ENCODE data around the gene TSPAN32. TPM values are rescaled to one million over a fixed set of nuclear protein-coding genes. Genes with fewer than 3 reads are reported as not detected.
"Not testable (repeated sequence)": the region's sequence is repeated elsewhere in the genome, so short reads cannot be mapped to it uniquely, and the experiment has no call there.

TSPAN32 gene
- total RNA-seq, 1 experiment from 2014 or later, result 13.3 TPM

- peak; percentile 90 for DNase-seq (ENCODE audit: low spot score)
Measured at GRCh38 chr11:2314525-2315394, 12.9 kb downstream of the TSPAN32 start.

DNA sequence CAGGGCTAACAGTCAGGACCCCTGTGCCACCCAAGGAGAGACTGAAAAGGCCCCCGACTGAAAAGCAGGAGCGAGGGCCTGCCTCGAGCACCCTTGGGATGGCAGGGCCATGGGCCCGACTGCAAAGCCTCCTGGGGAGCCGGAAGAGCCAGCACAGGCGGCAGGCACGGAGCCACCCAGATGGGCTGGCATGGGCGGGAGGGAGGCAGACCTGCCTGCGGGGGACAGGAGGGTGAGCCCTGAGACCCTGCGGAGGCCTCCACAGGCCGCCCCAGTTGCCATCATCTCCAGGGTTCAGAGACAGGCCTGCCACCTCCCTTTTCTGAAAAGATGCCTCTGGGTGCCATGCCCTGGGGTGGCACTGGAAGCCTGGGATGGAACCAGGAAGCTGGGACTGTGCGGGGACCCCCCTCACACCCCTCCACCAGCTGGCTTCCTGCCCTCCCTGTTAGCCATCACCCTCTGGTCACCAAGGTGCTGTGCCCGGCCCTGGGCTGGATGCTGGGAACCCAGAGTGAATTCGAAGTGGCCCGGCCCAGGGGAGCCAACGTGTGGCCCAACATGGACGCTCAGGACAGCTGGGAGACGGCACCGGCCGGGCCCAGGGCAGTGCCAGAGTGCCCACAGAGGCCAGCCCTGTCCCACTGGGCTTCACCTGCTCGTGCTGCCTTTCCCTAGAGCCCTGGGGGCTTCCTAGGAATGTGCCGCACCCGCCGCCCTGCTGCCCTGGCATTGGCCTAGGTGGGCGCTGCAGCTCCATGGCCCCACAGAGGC is 13.8 kb downstream of the TSPAN32 start:
- DNase-seq (ENCODE audit: low spot score), result no peak

- DNase-seq (ENCODE audit: low spot score), result no peak
Measured at GRCh38 chr11:2316169-2316962, 14.6 kb downstream of the TSPAN32 start.

DNA sequence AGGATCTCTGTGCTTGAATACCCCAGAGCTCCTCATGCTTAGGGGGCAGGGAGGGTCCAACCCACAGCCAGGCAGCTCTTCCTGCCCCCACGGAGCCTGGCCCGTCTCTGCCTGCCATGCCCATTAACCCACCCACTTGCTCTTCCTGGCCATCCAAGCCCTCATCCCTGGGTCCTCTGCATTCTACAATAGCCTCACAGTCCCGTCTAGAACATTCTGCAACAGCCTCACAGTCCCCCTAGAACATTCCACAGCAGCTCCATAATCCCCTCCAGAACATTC is 15.1 kb downstream of the TSPAN32 start:
- no peak for DNase-seq (ENCODE audit: low spot score)

DNA sequence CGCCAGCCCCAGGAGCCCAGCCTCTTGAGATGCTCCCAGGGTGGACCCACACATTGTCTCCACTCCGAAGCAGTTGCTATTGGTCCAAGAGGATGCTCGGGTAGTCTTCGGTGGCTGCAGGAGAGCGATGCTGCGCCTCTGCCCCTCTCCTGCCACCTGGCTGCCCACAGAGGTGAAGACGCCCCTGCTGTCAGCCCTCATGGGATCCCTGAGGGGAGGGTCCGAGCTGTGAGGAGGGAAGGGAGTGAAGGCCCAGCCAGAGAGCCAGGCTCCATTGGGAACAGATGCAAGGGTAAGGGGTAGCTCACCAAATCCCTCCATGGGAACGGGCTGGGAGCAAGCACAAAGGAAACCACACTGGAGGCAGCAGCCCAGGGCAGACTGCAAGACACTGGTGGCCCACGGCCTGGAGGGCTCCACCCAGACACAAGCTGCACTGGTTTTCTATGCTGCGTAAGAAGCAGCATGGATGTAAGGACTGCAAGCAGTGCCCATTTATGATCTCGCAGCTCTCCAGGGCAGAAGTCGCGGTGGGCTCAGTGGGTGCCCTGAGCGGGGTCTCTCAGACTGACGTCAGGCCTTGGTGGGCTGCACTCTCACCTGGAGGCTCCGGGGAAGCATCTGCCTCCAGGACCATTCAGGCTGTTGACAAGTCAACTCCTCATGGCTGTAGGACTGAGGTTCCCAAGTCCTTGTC is 15.7 kb downstream of the TSPAN32 start:
- DNase-seq (ENCODE audit: low spot score), result no peak

- no peak for DNase-seq (ENCODE audit: low spot score)
Measured at GRCh38 chr11:2318123-2318522, 16.3 kb downstream of the TSPAN32 start.

GRCh38 chr11:2318707-2319106 is 16.9 kb downstream of the TSPAN32 start:
- DNase-seq (ENCODE audit: low spot score), result no peak

DNA sequence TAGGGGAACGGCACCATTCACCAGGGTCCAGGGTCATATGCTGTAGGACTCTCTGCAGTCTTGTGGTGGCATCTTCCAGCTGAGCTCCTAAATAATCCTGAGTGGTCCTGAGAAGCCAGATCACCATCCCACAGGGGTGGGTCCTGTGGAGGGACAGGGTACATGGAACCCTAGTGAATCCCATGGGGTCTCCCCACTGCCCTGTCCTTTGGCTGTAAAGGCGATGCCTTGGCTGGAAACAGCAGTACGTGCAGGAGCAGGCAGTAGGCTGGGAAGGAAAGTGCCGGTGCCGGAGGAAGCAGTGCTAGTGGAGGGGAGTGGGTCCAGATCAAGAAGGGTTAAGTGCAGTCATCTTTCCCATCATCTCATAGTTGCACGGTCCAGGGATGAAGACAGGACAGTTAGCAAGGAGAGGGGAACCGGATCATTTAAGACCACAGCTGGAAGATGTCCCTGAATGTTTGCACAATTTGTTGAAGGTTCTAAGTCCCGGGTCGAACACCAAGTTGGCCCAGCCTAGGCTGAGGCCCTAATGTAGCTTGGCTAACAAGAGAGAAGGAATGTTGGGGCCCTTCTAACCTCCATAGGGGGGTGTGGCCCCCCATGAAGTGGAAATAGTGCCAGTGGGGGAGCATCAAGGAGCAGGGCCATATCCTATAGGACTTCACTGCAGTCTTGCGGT is 18.1 kb downstream of the TSPAN32 start:
- no peak for DNase-seq (ENCODE audit: low spot score)

GRCh38 chr11:2320568-2321310 is 18.9 kb downstream of the TSPAN32 start:
- DNase-seq (ENCODE audit: low spot score), result no peak

GRCh38 chr11:2321311-2321683 is 19.5 kb downstream of the TSPAN32 start:
- DNase-seq (ENCODE audit: low spot score), result no peak

- DNase-seq (ENCODE audit: low spot score), result no peak
Measured at GRCh38 chr11:2325123-2325522, 23.3 kb downstream of the TSPAN32 start.

- peak; percentile 79 for DNase-seq (ENCODE audit: low spot score)
Measured at GRCh38 chr11:2325719-2326118, 23.9 kb downstream of the TSPAN32 start.

DNA sequence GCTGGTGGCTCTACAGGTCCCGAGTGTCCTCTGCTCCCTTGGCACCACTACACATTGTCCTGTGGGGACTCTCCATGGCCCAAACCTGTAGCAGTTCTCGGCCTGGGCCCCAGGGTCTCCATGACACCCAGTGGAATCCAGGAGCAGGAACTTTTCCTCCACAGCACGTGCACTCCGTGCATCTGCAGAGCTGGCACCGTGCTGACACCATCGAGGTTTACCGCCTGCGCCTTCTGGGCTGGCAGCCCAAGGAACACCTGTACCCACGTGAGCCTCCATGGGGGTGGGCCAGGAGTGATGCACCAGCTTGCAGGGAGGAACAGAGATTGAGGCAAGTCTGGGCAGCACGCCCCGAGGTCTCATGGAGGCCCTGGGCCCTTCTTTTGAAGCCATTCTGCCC is 25.2 kb downstream of the TSPAN32 start:
- no peak for DNase-seq (ENCODE audit: low spot score)

GRCh38 chr11:2328021-2328420 is 26.2 kb downstream of the TSPAN32 start:
- no peak for DNase-seq (ENCODE audit: low spot score)

DNA sequence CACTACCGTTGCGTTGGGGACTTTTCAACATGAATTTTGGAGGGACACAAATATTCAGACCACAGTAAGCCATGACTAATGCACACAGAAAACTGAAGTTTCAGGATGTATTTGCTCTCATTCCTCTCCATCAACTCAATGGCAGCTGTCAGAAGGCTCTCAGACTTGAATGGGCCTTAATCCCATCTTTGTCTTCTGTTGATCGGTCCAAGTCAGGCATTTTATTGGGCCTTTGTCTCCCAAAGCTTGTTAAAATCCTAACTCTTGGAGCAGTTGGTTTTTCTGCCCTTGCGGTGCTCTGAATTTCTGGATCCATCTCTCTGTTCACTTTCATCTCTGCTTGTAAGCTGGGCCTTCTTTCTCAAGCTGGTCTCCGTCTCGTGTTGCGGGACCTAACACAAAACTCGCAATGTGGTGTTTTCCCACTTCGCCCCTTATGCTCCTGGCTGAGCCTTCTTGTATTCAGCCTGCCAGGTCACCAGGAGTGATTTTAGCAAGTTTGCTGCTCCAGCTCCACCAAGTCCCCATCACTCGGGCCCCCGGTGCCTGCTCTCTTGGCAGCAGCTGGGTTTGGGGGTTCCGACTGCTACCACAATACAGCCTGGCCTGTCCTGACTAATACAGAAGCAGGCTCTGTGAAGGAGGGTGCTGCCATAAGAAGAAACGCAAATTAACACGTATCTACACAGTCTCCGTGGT is 27.0 kb downstream of the TSPAN32 start:
- no peak for DNase-seq (ENCODE audit: low spot score)

- no peak for DNase-seq (ENCODE audit: low spot score)
Measured at GRCh38 chr11:2329551-2329950, 27.7 kb downstream of the TSPAN32 start.

DNA sequence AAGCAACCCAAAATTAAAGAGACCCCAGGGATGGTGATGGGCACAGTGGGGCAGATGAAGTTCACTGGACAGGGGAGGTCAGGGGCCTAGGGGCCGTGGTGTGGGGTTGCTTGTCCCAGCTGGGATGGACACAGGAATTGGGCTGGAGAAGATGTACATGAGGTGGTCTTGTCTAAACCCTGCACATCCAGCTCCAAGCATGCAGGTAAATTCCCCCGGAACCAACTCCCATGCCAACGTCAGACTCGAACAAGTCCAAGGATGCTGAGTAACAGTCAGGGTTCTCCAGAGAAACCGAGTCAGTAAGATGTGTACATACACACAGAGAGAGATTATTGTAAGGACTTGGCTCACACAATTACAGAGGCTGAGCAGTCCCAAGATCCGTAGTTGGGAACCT is 28.9 kb downstream of the TSPAN32 start:
- no peak for DNase-seq (ENCODE audit: low spot score)

DNA sequence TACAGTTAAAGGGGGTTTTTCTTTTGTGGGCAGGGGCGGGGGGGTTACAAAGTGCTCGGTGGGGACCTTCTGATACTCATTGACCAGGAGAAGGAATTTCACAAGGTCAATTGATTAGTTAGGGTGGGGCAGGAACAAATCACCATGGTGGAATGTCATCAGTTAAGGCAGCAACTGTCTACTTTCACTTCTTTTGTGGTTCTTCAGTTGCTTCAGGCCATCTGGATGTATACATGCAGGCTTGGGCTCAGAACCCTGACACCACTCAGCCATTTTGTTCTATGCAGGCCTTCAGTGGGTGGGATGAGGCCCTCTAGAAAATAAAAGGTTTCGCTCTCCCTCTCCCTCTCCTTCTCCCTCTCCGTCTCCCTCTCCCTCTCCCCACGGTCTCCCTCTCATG is 29.6 kb downstream of the TSPAN32 start:
- no peak for DNase-seq (ENCODE audit: low spot score)

- not testable (repeated sequence) for DNase-seq (ENCODE audit: low spot score)
Measured at GRCh38 chr11:2332569-2332968, 30.8 kb downstream of the TSPAN32 start.
